Measurements from ENCODE around the gene TGM5.
"Not testable (repeated sequence)": the region's sequence is repeated elsewhere in the genome, so short reads cannot be mapped to it uniquely, and the experiment has no call there.

The TGM5 gene

DNA sequence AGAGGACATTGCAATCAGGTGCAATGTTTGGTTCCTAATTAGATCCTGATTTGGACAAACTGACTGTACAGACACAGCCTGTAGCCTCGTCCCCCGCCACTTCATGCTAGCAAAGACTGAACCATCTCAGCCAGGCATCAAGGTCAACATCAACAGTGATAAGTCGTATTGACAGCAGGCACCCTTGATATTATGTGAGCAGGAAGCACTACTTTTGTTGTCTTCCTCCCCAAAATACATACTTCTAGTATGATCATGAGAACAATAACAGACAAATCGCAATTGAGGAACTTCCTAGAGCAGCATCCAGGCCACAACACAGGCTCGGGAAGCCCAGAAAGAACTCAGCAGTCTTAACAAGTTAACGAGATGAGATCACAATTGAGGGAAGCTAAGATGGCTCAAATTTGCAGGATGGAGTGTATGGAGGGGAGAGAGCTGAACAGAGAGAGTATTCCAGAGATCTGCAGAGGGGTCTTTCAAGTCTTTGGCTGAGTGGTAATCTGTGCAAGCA, 20.4 kb downstream of the TGM5 start:
- DNase-seq (ENCODE audit: low read depth), result no peak

DNA sequence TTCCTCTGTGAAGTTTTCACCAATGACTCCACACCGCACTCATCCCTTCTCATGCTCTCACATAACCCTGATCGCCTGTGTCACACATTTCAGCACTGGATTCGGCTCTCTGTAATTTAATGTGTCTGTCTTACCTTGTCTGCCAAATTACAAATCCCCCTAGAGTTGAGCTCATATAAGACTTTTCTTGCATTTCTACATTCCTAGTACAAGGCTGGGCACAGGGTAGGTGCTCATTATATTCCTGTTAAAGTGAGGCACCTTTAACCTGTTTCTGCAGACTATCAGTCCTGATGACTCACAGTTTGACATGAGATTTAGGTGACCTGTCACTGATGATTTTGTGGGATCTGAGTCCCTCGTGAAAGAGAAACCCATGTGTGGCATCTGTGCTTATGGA, 22.6 kb downstream of the TGM5 start:
- no peak for DNase-seq (ENCODE audit: low read depth)

DNA sequence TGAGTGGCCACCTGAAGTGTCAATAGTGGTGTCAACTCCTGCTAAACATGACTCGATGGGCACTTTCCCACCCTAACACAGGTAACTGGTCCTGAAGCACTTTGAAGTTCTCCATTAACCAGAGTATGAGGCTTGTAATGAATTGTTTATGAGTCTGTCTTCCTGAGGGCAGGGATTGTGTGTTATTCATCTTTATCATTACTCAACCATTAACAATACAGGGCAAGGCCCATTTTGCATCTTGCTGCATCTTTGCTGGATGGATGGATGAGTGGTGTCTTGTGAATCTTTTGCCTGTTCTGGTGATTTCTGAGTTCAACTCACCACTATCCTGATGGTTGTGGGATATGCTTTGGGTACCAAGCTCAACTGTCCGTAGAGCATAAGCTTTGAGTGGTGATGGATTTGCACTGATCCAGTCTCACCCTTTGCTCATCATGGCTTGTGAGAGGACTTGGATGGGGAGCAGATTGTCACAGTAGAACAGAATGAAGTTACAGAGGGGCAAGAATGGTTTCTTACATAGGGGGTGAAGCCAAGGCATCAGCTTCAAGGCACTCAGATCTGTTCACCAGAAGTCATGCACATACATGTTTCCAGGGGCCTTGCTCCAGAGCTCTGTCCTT, 23.6 kb downstream of the TGM5 start:
- DNase-seq (ENCODE audit: low read depth), result no peak

DNA sequence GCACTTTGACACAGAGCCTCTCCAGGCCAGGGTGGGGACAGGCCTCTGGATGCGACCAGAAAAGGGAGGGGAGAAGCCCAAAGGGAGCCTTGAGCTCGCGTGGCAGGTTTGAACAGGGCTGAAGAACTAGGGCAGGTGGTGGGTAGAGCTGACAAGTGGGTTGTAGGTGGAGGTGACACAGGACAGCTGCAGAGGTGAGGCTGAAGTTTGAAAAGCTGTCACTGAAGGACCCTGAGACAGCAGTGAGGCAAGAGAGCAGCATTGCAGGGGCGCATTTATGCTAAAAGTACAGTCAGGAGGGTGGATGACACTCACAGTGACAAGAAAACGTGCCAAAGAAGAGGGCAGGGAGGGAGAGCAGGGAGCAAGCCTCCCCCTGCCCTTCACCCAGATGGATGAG, 24.1 kb downstream of the TGM5 start:
- no peak for DNase-seq (ENCODE audit: low read depth)

DNA sequence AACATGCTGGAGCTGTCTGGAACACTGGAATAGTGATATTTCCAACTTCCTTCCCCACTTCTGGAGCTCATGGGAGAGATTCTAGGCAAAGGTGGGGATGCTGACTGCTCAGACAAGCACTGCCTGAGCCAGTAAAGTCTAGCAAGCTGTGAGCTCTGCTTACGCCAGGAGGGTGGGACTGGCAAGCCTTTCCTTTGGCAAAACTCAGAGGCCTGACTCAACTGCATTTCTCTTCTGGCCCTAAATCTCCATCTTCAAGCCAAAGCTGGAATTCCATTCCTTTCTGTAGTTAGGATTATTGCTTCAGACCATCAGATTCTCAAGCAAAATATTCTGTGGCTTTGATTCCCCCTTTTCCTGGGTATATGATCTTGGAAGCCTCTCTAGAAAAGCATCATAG, 25.6 kb downstream of the TGM5 start:
- DNase-seq (ENCODE audit: low read depth), result no peak

DNA sequence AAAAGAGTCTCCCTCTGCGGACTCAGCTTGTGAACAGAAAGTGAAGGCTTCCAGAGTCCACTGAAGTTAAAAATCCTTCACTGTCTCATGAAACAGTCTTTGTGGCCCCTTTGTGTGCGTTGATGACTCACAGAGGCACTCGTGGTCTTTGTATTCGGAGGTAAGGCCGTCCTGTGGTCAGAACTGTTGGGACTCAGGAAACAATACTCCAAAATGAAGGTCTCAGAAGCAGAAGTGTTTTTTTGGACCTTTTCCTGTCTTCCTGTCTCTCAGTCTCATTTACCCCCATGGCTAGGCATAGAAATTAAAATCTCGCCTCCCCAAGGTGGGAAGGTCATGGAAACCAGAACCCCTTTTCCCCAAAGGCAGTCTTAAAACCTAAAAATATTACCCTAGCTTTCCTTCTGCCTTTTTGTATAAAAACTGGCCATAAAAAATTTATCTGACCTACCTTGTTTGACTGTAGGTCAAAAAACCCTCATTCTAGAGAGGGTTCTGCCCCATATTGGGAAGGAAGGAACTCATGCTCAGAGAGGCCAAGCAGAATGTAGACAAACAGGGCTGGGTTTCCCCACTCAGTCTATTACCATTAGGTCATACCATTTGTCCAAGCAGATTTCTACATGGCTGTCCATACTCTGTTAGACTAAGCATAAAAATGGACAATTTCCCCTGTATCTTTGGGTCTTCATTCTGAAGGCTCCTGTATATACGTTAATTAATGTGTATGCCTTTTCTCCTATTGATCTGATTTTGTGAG, 26.8 kb downstream of the TGM5 start:
- no peak for DNase-seq (ENCODE audit: low read depth)

DNA sequence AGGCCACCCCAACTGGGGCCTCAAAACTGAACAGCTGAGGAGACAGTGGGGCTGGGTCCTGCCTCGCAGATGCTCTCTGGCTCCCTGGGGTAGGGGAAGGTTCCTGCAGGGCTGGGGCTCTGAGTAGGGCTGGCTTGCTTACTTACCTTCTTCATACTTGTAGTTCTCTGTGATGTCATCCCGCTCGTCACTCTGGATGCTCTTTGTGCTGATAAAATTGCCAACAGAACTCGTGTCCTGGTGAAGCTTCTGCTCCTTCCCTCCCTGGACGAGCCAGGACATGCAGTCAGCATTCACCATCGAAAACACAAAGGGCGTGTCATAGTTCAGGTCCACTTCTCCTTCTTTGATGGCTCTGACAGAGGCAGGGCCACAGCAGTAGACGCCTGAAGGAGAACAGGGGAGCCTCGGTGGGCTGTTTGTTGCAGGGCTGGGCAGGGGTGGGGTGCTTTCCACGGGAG, 28.0 kb downstream of the TGM5 start:
- DNase-seq (ENCODE audit: low read depth), result no peak

DNA sequence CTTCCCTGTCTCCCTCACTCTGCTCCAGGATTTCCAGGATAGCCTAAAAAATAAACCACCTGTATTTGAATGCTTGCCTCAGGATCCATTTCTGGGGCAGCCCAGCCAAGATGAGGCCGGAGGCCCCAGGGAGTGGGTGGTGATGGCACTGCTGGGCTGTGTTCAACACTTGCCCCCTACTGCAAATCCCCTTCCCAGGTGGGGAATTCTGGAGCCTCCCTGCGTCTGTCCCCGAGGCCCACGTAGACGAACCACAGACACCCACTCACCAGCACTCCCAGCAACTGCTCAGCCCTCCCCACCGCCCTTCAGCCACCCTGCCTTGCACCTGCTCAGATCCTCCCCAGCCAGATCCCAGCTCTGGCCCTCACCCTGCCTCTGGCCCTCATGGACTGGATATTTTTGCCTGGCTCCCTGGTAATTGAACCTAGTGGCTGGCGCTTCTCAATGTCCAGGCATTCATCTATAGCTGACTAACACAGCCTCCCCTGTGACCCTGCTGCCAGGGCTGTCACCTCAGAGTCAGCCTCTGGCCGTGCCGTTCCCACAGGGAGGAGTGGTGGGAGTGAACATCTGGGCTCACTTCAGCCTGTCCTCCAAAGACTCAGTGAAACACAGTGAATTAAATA, 28.8 kb downstream of the TGM5 start:
- DNase-seq (ENCODE audit: low read depth), result no peak

DNA sequence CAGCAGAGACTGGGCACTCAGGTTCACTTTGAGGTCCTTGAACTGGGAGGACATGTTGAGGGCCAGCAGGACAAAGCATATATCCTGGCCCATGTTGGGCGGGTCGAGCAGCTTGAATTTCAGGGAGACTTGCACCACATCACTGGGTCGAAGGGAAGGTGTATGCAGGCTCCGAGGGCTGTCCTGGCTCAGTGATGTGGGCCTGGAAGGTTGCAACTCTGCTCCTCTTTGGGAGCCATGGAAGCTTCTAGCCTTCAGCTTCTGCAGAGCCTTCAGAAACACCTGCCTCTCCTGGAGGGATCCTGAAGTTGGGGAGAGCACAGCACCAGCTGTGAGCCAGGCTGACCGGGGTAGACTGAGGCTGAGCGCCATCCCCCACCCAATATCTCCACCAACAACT, 31.2 kb downstream of the TGM5 start:
- no peak for DNase-seq (ENCODE audit: low read depth)

DNA sequence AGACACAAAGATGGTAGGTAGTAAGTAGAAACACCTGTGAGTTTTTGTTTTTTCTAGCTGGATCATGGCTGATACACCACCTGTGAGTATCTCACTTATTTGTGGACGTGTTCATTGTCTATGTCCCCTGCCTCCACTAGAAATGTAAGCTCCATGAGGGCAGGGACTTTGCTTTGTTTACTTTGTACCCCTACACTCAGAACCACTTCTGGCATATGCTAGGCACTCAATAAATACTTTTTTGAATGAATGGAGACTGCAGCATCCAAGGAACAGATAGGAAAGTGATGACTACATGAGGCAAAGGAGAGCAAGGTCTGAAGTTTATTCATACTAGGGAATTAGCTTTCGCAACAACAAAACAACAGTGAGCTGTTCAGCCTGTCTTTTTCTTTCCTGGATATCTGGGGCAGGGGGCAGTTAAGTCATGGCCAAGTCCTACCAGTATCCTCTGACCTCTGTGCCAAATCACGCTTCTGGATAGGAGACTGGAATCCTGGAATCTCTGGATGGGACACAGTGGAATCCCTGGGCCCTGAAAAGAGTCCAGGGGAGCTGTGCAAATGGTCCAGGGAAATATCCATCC, 34.3 kb downstream of the TGM5 start:
- no peak for DNase-seq (ENCODE audit: low read depth)

DNA sequence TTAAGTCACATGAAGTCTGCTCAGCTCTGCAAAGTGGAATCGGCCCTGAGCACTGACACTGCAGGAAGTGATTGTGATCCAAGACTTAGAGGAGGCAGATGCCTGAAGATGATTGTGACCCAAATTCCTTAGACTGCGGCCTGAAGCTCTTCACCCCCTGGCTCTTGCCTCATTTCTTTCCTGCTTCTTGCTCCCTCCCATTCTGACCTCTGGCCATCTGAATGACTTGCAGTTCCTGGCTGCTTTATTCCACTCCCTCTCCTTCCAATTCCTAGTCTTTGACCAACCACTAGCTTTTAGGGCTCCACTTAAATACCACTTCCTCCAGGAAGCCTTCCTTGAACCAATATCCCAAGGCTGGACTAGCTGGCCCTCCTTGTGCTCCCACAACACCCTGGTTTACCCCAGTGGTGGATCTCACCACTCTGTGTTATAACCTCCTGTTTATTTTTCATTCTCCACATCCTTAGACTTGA, 36.0 kb downstream of the TGM5 start:
- no peak for DNase-seq (ENCODE audit: low read depth)

DNA sequence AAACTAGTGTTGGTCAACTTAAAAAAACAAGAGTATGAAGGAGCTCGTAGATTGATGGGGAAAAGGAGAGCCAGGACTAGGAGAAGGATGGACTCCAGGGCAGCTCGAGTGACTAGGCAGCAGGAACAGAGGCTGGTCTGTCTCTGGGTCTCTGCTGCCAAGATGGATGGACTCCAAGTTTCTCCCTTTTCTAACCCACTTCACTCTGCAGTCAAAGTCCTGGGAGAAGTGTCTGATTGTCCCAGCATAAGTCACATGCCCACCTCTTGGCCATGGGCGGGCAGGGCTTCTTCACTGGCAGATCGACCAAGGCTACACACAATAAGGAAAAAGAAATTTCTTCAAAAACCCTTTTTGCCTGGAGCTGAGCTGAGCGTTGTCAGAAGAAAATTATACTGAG, 36.8 kb downstream of the TGM5 start:
- DNase-seq (ENCODE audit: low read depth), result no peak

DNA sequence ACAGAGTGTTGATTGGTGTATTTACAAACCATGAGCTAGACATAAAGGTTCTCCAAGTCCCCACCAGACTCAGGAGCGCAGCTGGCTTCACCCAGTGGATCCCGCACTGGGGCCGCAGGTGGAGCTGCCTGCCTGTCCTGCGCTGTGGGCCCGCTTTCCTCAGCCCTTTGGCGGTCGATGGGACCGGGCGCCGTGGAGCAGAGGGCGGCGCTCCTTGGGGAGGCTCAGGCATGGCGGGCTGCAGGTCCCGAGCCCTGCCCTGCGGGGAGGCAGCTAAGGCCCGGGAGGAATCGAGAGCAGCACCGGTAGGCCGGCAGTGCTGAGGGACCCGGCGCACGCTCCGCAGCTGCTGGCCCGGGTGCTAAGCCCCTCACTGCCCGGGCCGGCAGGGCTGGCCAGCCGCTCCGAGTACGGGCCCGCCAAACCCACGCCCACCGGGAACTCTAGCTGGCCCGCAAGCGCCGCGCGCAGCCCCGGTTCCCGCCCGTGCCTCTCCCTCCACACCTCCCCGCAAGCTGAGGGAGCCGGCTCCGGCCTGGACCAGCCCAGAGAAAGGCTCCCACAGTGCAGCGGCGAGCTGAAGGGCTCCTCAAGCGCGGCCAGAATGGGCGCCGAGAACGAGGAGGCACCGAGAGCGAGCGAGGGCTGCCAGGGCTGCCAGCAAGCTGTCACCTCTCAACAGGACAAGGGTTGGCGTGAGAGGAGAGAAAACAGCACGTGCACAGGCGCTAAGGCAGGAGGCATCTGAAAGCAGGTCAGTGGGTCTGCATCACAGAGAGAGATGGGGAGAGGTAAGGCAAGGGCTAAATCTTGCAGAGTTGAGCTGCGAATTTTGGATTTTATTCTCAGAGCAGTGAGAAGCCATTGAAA, 40.1 kb downstream of the TGM5 start:
- DNase-seq (ENCODE audit: low read depth), result no peak

DNA sequence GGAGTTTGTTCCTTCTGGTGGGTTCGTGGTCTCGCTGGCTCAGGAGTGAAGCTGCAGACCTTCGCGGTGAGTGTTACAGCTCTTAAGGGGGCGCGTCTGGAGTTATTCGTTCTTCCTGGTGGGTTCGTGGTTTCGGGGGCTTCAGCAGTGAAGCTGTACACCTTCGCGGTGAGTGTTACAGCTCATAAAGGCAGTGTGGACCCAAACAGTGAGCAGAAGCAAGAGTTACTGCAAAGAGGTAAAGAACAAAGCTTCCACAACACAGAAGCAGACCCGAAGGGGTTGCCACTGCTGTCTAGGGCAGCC, 40.8 kb downstream of the TGM5 start:
- not testable (repeated sequence) for DNase-seq (ENCODE audit: low read depth)

DNA sequence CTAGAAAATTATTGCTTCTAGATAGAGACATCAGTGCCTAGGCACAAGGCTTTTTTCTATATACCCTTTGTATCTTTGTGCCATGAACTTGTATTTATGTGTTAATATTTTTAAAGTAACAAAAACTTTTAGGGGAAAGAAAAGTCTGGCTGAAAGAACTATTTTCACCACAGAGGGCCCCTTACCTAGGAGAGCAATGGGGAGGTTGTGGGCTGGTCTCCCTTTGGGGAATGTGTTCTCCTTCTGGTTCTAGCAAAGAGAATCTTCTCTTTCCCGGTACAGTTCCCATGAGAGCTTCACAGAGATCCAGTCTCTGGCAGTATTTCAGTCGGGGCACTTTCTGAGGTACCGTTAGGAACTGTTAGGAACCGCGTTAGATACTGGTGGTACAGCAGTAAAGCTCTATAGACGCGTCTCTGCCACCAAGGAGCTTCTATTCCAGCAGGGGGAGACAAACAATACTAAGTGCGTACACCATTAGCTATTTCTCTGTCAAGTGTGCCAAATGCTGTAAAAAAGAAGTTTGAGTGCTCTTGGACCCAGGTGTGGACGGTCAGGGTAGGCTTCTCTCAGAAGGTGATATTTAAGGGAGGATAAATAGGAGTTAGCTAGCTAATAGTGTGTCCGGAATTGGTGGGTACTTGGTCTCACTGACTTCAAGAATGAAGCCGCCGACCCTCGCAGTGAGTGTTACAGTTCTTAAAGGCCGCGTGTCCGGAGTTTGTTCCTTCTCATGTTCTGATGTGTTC, 41.4 kb downstream of the TGM5 start:
- peak; percentile 33 for DNase-seq (ENCODE audit: low read depth)

DNA sequence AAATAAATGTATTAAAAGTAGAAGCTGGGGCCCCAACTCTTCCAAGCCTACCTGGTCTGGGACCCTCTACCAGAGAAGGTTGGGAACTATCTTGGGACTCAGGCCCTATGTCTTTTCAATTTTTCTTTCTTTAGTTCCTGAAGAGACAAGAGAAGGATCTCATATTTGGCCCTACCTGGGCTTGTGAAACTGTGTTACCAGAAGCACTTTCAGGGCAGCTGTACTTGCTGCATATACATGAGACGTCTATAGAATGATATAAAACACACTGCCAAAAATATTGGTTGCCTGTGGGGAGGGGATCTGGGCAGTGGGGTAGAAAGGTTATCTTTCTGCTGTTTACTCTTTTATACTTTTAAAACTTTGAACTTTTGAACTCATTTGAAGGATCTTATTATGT, 45.3 kb downstream of the TGM5 start:
- DNase-seq (ENCODE audit: low read depth), result no peak

DNA sequence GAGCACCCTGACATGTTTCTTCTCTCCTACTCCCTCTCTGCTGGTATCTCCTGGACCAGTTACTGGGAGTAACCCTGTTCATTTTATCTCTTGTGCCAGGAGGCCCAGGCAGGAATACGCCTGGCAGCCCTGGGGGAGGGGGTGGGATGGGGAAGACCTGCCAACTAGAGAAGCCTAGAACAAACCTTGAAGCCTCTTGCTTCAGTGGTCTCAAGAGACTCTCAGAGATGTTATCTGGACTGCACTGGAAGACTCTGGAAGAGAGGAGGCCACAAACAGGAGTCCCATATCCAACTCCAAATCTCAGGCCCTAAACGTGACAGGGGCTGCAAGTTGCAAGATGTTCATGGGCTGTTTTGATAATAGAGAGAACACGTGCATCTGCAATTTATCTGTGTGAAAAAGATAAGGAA, 45.7 kb downstream of the TGM5 start, which contains the start of gene EPB42:
Gene EPB42, minus strand, starts transcription at position 28 of the 413 bp plus-strand sequence. CDS start 193 bp downstream, outside the sequence.
- no peak for DNase-seq (ENCODE audit: low read depth)

DNA sequence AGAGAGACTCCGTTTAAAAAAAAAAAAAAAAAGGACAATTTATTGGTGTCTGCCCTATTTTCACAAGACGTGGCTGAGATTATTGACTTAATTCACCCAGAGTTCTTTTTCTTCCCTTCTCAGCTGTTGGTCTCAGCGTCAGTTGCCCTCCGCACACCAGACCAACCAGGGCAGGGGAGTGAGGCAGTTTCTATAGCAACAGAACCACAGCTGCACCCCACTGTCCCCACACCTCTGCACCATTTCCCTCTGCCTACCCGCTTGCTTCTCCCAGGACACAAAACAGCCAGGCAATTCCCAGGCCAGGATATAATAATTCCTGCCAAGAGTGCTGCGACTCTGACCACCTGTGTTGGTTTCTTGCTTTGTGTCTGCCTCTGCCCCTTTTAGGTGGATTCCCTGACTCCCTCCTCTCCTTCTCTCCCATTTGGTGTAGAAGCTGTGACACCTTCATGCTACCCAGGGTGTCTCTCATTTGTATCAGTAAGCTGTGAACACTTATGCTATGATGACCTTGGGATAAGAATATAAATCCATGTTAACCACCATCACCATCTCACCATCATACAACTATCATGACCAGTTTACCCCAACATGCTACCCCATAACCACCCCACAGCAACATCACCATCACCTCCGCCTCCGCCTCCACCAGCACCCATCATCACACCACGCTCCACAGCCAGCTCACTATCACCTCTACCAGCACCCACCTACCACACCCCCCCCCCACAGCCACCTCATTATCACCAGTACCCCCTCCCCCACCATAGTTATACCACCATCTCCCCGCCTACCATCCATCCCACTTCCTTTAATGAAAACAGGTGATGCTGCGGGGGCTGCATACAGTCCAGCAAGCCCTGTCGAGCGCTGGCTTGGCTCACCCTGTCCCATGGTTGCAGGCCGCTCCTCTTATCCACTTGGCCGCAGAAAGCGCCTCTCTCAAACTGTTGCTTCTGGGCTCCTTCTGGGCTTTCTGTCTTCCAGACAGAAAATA, 46.5 kb downstream of the TGM5 start:
- no peak for DNase-seq (ENCODE audit: low read depth)

DNA sequence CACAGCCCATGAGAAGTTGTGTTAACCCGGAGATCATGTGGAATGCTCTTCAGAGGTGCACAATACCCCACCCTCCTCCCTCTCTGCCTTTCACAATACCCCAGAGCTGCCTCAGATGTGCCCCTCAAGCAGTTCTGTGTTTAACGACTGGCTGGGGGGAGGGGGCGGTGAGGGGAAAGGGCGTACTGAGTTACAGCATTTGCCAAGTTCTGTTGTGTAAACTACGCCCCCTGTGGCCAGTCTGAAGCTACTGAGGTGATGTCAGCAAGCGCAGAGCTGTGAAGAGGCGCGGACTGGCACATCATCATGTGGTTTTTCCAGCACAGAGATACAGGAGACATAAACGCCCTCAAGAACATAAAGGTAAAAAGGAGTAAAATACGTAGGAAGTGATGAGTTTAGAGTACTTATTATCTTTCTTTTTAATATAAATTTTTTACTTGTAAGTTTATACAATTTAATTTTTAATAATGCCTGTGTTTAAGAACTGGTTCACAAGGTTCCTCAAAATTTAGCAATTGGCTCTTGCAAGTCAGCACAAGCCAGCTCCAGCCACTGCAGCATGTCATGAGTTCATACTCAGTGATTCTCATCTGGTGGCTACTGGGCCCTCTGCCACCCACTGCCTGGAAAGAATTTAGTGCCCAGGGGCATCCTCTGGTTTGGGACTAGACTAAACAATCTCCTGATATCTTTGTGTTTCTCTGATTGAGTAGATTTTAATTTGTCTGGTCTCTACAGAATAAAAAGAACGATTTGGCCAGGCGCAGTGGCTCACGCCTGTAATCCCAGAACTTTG, 47.6 kb downstream of the TGM5 start:
- no peak for DNase-seq (ENCODE audit: low read depth)
